Measurements from ENCODE around the gene RIC8B. TPM values are rescaled to one million over a fixed set of nuclear protein-coding genes. Genes with fewer than 3 reads are reported as not detected.

RIC8B gene
- total and polyA plus RNA-seq, 2 of the 8 experiments (the other 6 are each of a cell fraction or from before 2014, with no cell fraction given), result 8.2 to 25.3 TPM

DNA sequence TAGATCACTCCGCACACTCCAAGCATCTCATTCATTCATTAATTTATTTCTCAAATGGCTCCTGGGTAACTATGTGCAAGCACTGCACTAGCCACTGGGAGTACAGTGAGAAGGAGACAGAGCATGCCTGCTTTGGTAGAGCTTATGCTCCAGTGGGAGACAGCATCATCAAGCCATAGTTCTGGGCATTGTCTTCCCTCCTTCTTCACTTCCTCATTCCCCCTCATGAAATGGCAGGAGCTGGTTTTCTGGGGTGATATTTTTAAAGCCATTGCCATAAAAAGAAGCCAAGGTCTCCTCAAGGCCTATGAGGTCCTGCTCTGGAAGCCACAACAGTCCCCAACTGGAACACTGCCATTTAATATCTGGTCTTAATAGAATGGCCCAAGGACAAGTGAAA lies 20.2 kb upstream of the RIC8B start:
- FAIRE-seq, result no peak
- ChIA-PET CTCF (ENCODE audit: partially characterized antibody) (interaction anchor here (1.1 to 1.2 kb wide), 3 partner anchors 86 to 165 kb away, joined by 3 to 4 read pairs (median 4); no protein-coding TSS in a partner anchor), POLR2A (ENCODE audit: partially characterized antibody) (no interaction called here)

More for the DNA sequence above, 20.2 kb upstream of the RIC8B start:
- no peak overlapping the region for H2BK12ac ChIP-seq (ENCODE audit: low read depth, low read length)
- H3K27ac ChIP-seq (ENCODE audit: low read depth, low read length), result no peak overlapping the region
- WGBS, 2 experiments (ENCODE audit: extremely low coverage in 1 of 2, insufficient coverage in 1 of 2, insufficient read length in 1 of 2, insufficient replicate concordance in 2 of 2, low coverage in 1 of 2, low lambda C conversion rate in 2 of 2, missing lambda C conversion rate in 1 of 2), result 100% methylated on average over 1 of the region's 1 CpG; no CpG with 5 or more reads in 1 of the 2 experiments
- no peak overlapping the region; the same call in 1 of the 2 replicates for H4K8ac ChIP-seq (ENCODE audit: extremely low read depth, insufficient read depth, low read length)
- no peak overlapping the region for H4K5ac ChIP-seq (ENCODE audit: insufficient read length, low read depth, low read length)
- H3K36me3 ChIP-seq (ENCODE audit: control insufficient read depth in 2 of 4, insufficient read depth in 4 of 4, low read length in 3 of 4), result no peaks in the 10 kb centered on the region
- no peak overlapping the region for H3K18ac ChIP-seq (ENCODE audit: extremely low read depth, low read length)
- no peak overlapping the region for H3K56ac ChIP-seq (replicated peaks; ENCODE audit: insufficient read length, low read depth, low read length)
- H2AK5ac ChIP-seq (ENCODE audit: low read depth, low read length), result no peak overlapping the region
- H2BK15ac ChIP-seq (ENCODE audit: low read length), result no peak overlapping the region; the same call in 1 of the 2 replicates
- H2AFZ ChIP-seq (ENCODE audit: low read length), result no peak overlapping the region
- peaks cover 0 to 2% (median 0%) of the 10 kb centered on the region in 4 experiments; a peak in 4 of 7 replicates for H3K4me1 ChIP-seq (replicated peaks in 1 of 4; ENCODE audit: control insufficient read depth in 3 of 4, insufficient read depth in 4 of 4, low read length in 3 of 4)
- no peaks in the 10 kb centered on the region for H3K9me3 ChIP-seq (ENCODE audit: insufficient read depth in 2 of 2, low read depth in 1 of 2, low read length in 1 of 2)
- H4K20me1 ChIP-seq (replicated peaks in 1 of 2; ENCODE audit: control insufficient read depth in 1 of 2, insufficient read depth in 2 of 2, low read length in 2 of 2), result no peaks in the 10 kb centered on the region
- no peak overlapping the region for H3K4ac ChIP-seq (replicated peaks; ENCODE audit: insufficient read length, low read depth, low read length)
- H3K79me2 ChIP-seq (ENCODE audit: control insufficient read depth in 1 of 2, insufficient read depth in 2 of 2, low read length in 2 of 2), result no peaks in the 10 kb centered on the region
- no peak overlapping the region for H2BK120ac ChIP-seq (replicated peaks; ENCODE audit: low read depth, low read length)
- no peaks in the 10 kb centered on the region for H3K79me1 ChIP-seq (ENCODE audit: low read depth, low read length)
- H3K4me2 ChIP-seq (ENCODE audit: insufficient read depth in 1 of 2, low read depth in 2 of 2, low read length in 2 of 2), result no peak overlapping the region
- no peak overlapping the region for H2BK5ac ChIP-seq (ENCODE audit: low read depth, low read length)
- no peak overlapping the region for H3K9ac ChIP-seq (replicated peaks in 1 of 4; ENCODE audit: extremely low read depth in 1 of 4, low read depth in 3 of 4, low read length in 3 of 4)
- H4K91ac ChIP-seq (replicated peaks; ENCODE audit: insufficient read length, low read length), result no peak overlapping the region
- H3K23ac ChIP-seq (ENCODE audit: insufficient read length), result no peak overlapping the region
- no peaks in the 10 kb centered on the region for H3K23me2 ChIP-seq (ENCODE audit: low read depth, low read length)
- H2BK20ac ChIP-seq (ENCODE audit: low read length), result no peak overlapping the region
- H3K4me3 ChIP-seq (ENCODE audit: extremely low read depth in 1 of 4, insufficient read depth in 2 of 4, low read depth in 3 of 4, low read length in 4 of 4), result no peak overlapping the region
- no peak overlapping the region for H3K14ac ChIP-seq (ENCODE audit: insufficient read length)
- no peaks in the 10 kb centered on the region for H3K27me3 ChIP-seq (replicated peaks in 1 of 4; ENCODE audit: control insufficient read depth in 3 of 4, extremely low read depth in 1 of 4, insufficient read depth in 3 of 4, low read length in 3 of 4)
- TF ChIP-seq EZH2 (IDR thresholded peaks at IDR 0.05; ENCODE audit: low read depth, low read length, severe bottlenecking) (no peak), RBBP5 (IDR thresholded peaks at IDR 0.05; ENCODE audit: borderline replicate concordance, low read depth, low read length) (no peak), EP300 (IDR thresholded peaks at IDR 0.05; ENCODE audit: borderline replicate concordance in 1 of 2, low read depth in 2 of 2, low read length in 2 of 2) (no peak), MAFK (IDR thresholded peaks at IDR 0.05; ENCODE audit: low read depth, low read length) (no peak), RFX5 (IDR thresholded peaks at IDR 0.05; ENCODE audit: borderline replicate concordance, low read depth, low read length) (no peak), EGR1 (IDR thresholded peaks at IDR 0.05; ENCODE audit: borderline replicate concordance, low read depth, low read length) (no peak), POU5F1 (IDR thresholded peaks at IDR 0.05; ENCODE audit: low read depth, low read length) (no peak), HDAC2 (IDR thresholded peaks at IDR 0.05; ENCODE audit: borderline replicate concordance in 1 of 2, low read depth in 2 of 2, low read length in 2 of 2) (no peak), BRCA1 (IDR thresholded peaks at IDR 0.05; ENCODE audit: low read depth, low read length) (no peak), TEAD4 (IDR thresholded peaks at IDR 0.05; ENCODE audit: low read depth, low read length) (no peak), ZNF274 (IDR thresholded peaks at IDR 0.05; ENCODE audit: borderline replicate concordance, extremely low read depth, low read length) (no peak)
- no peak for DNase-seq (ENCODE audit: low read depth in 1 of 2, low spot score in 2 of 2)
